SJSA1 (cell line): ENCODE data around the gene SETD4. TPM values are rescaled to one million over a fixed set of nuclear protein-coding genes. Genes with fewer than 3 reads are reported as not detected.
"Not testable (repeated sequence)": the region's sequence is repeated elsewhere in the genome, so short reads cannot be mapped to it uniquely, and the experiment has no call there.

Source experiments
- DNase-seq, 2 experiments: peaks; one replicate each; pipeline ENCODE4 v3.0.0-alpha.2; 2015 to 2020; ENCODE audit warnings: low spot score in 2 of 2, low read depth in 1 of 2
- H3K27ac ChIP-seq: fragments of 250-450 bp; sonication (Bioruptor Pico); 2 replicates; pipeline ENCODE4 v1.5.1; 2020; ENCODE audit warnings: mild to moderate bottlenecking, moderate library complexity
- H3K27me3 ChIP-seq: fragments of 250-450 bp; sonication (Bioruptor Pico); replicated peaks from 2 replicates; pipeline ENCODE4 v1.5.1; 2020; ENCODE audit warnings: mild to moderate bottlenecking, moderate library complexity
- H3K36me3 ChIP-seq: fragments of 250-450 bp; sonication (Bioruptor Pico); 2 replicates; pipeline ENCODE4 v1.5.1; 2020; ENCODE audit warnings: mild to moderate bottlenecking
- H3K4me1 ChIP-seq: fragments of 250-450 bp; sonication (Bioruptor Pico); replicated peaks from 2 replicates; pipeline ENCODE4 v1.6.1; 2021; ENCODE audit warnings: mild to moderate bottlenecking
- H3K4me3 ChIP-seq: fragments of 250-450 bp; sonication (Bioruptor Pico); 2 replicates; pipeline ENCODE4 v1.5.1; 2020; ENCODE audit warnings: mild to moderate bottlenecking
- H3K9me3 ChIP-seq: fragments of 250-450 bp; sonication (Bioruptor Pico); replicated peaks from 2 replicates; pipeline ENCODE4 v1.5.1; 2020; ENCODE audit warnings: mild to moderate bottlenecking
- total RNA-seq: library from RNA; depleted of rRNA; stranded (reverse); fragments of >200 nt; shearing (Covaris generic); gene quantifications from 2 replicates; pipeline ENCODE4 v1.2.3, GENCODE V29; 2014

SETD4 gene
- total RNA-seq, 1 experiment from 2014 or later: 16.4 TPM

GRCh38 chr21:36093512-36093911, 33.2 kb upstream of the SETD4 start:
- Histone ChIP-seq H3K4me3 (no peak overlapping the region), H3K27me3 (no peaks in the 10 kb centered on the region), H3K36me3 (no peaks in the 10 kb centered on the region), H3K27ac (no peak overlapping the region), H3K4me1 (peaks cover 18% of the 10 kb centered on the region), H3K9me3 (peaks cover 7% of the 10 kb centered on the region)
- DNase-seq: no peak

GRCh38 chr21:36092681-36093080, 32.4 kb upstream of the SETD4 start:
- H3K4me3 ChIP-seq: no peak overlapping the region
- H3K9me3 ChIP-seq: peaks cover 7% of the 10 kb centered on the region
- no peak for DNase-seq
- H3K4me1 ChIP-seq: peaks cover 12% of the 10 kb centered on the region
- no peak overlapping the region for H3K27ac ChIP-seq
- H3K27me3 ChIP-seq: no peaks in the 10 kb centered on the region
- no peaks in the 10 kb centered on the region for H3K36me3 ChIP-seq

GRCh38 chr21:36089946-36090345, 29.6 kb upstream of the SETD4 start:
- no peak for DNase-seq
- no peak overlapping the region for H3K4me3 ChIP-seq
- no peaks in the 10 kb centered on the region for H3K4me1 ChIP-seq
- no peaks in the 10 kb centered on the region for H3K36me3 ChIP-seq
- H3K27ac ChIP-seq: no peak overlapping the region
- H3K9me3 ChIP-seq: peaks cover 7% of the 10 kb centered on the region
- no peaks in the 10 kb centered on the region for H3K27me3 ChIP-seq

- H3K4me3 ChIP-seq: no peak overlapping the region
- DNase-seq: no peak
- no peak overlapping the region for H3K27ac ChIP-seq
Observed at GRCh38 chr21:36087362-36088138, 27.2 kb upstream of the SETD4 start.

GRCh38 chr21:36082237-36082664, 21.9 kb upstream of the SETD4 start:
- Histone ChIP-seq H3K36me3 (no peaks in the 10 kb centered on the region), H3K27ac (no peak overlapping the region), H3K9me3 (no peaks in the 10 kb centered on the region), H3K4me3 (no peak overlapping the region), H3K27me3 (no peaks in the 10 kb centered on the region), H3K4me1 (peaks cover 16% of the 10 kb centered on the region)
- peak in 1 of 2 experiments; percentile 56 for DNase-seq

More at GRCh38 chr21:36087362-36088138, 27.2 kb upstream of the SETD4 start:
- no peaks in the 10 kb centered on the region for H3K9me3 ChIP-seq
- no peaks in the 10 kb centered on the region for H3K36me3 ChIP-seq
- H3K4me1 ChIP-seq: peaks cover 3% of the 10 kb centered on the region
- H3K27me3 ChIP-seq: no peaks in the 10 kb centered on the region

GRCh38 chr21:36080386-36080785, 20.1 kb upstream of the SETD4 start:
- Histone ChIP-seq H3K27me3 (no peaks in the 10 kb centered on the region), H3K4me1 (peaks cover 16% of the 10 kb centered on the region), H3K9me3 (no peaks in the 10 kb centered on the region), H3K36me3 (no peaks in the 10 kb centered on the region), H3K4me3 (no peak overlapping the region), H3K27ac (no peak overlapping the region)
- DNase-seq: peak in 1 of 2 experiments; percentile 22

GRCh38 chr21:36079671-36080070, 19.3 kb upstream of the SETD4 start:
- Histone ChIP-seq H3K27me3 (no peaks in the 10 kb centered on the region), H3K4me1 (peaks cover 16% of the 10 kb centered on the region), H3K4me3 (no peak overlapping the region), H3K27ac (no peak overlapping the region), H3K36me3 (peaks cover 2% of the 10 kb centered on the region; the same call in 1 of the 2 replicates), H3K9me3 (no peaks in the 10 kb centered on the region)
- no peak for DNase-seq

- Histone ChIP-seq H3K36me3 (peaks cover 2% of the 10 kb centered on the region; the same call in 1 of the 2 replicates), H3K4me3 (no peak overlapping the region), H3K27ac (no peak overlapping the region), H3K27me3 (no peaks in the 10 kb centered on the region), H3K9me3 (no peaks in the 10 kb centered on the region), H3K4me1 (peaks cover 16% of the 10 kb centered on the region)
- no peak for DNase-seq
Observed at GRCh38 chr21:36079010-36079649, 18.8 kb upstream of the SETD4 start.

GRCh38 chr21:36077758-36078157, 17.4 kb upstream of the SETD4 start:
- no peak overlapping the region for H3K27ac ChIP-seq
- H3K9me3 ChIP-seq: no peaks in the 10 kb centered on the region
- no peak overlapping the region for H3K4me3 ChIP-seq
- H3K4me1 ChIP-seq: peaks cover 15% of the 10 kb centered on the region
- DNase-seq: no peak
- peaks cover 10% of the 10 kb centered on the region for H3K36me3 ChIP-seq
- no peaks in the 10 kb centered on the region for H3K27me3 ChIP-seq

GRCh38 chr21:36076878-36077655, 16.7 kb upstream of the SETD4 start:
- Histone ChIP-seq H3K27me3 (no peaks in the 10 kb centered on the region), H3K4me3 (no peak overlapping the region), H3K9me3 (no peaks in the 10 kb centered on the region), H3K36me3 (peaks cover 17% of the 10 kb centered on the region), H3K27ac (no peak overlapping the region), H3K4me1 (peaks cover 9% of the 10 kb centered on the region; the same call in 1 of the 2 replicates)
- DNase-seq: no peak

GRCh38 chr21:36075953-36076352, 15.6 kb upstream of the SETD4 start:
- no peak for DNase-seq
- Histone ChIP-seq H3K27me3 (no peaks in the 10 kb centered on the region), H3K4me3 (no peak overlapping the region), H3K27ac (no peak overlapping the region), H3K9me3 (no peaks in the 10 kb centered on the region), H3K36me3 (peaks cover 28% of the 10 kb centered on the region), H3K4me1 (peaks cover 3% of the 10 kb centered on the region; the same call in 1 of the 2 replicates)

- no peak for DNase-seq
- H3K27ac ChIP-seq: no peak overlapping the region
Observed at GRCh38 chr21:36075171-36075570, 14.8 kb upstream of the SETD4 start.

GRCh38 chr21:36073911-36074310, 13.6 kb upstream of the SETD4 start:
- Histone ChIP-seq H3K36me3 (peaks cover 32% of the 10 kb centered on the region), H3K4me1 (peaks cover 13% of the 10 kb centered on the region)
- H3K27me3 ChIP-seq, H3K4me3 ChIP-seq, DNase-seq, H3K27ac ChIP-seq, H3K9me3 ChIP-seq: not testable (repeated sequence)

More at GRCh38 chr21:36075171-36075570, 14.8 kb upstream of the SETD4 start:
- Histone ChIP-seq H3K4me3 (no peak overlapping the region), H3K27me3 (no peaks in the 10 kb centered on the region), H3K36me3 (peaks cover 29% of the 10 kb centered on the region), H3K4me1 (peaks cover 5% of the 10 kb centered on the region), H3K9me3 (no peaks in the 10 kb centered on the region)
